Right ventricle myocardium superior (tissue), 1 donor: Measurements from ENCODE around the gene OR3A2. TPM values are rescaled to one million over a fixed set of nuclear protein-coding genes. Genes with fewer than 3 reads are reported as not detected.
"Not testable (repeated sequence)": the region's sequence is repeated elsewhere in the genome, so short reads cannot be mapped to it uniquely, and the experiment has no call there.

Experiments used
- ATAC-seq: fragments of 200-7000 bp; cut with Tn5 transposase; one replicate; pipeline ENCODE4 v1.9.1; 2020; ENCODE audit warnings: mild to moderate bottlenecking; ENCODE audit not compliant: poor library complexity
- DNase-seq: peaks from one replicate; pipeline ENCODE4 v3.0.0-alpha.2; 2020
- intact Hi-C: fragments of 100-400 bp; cut with DNase I; formaldehyde crosslinking; loops from one replicate; pipeline ENCODE4 v1.11.2; 2022
- long read RNA-seq: library from polyadenylated mRNA; unstranded; transcript quantifications from one replicate; pipeline ENCODE4 v2.0.0, GENCODE V29; 2021
- total RNA-seq: library from RNA; stranded (reverse); fragmentation: NEBNext Ultra II Directional; extraction: Animal tissue kit (Norgen Biotek cat#: 25700); gene quantifications from one replicate; pipeline ENCODE4 v1.2.1, GENCODE V29; 2021
- donor health status: DM: no; HTN: yes; CAD: no; lungs with severe emphysema.

Gene OR3A2
- 0.11 TPM for total RNA-seq
- long read RNA-seq = 0 reads

- no peak for DNase-seq
- intact Hi-C loops = no loop called here
- no peak for ATAC-seq
These were observed at the start of gene OR3A2 for GRCh38 chr17:3385869-3386816. OR3A2 (minus strand) TSS chr17:3386308.

- DNase-seq (no peak), ATAC-seq (no peak)
- intact Hi-C loops = no loop called here
These were observed 47.6 kb upstream of the OR3A2 start, which contains the start of gene OR1E2 for GRCh38 chr17:3433741-3434140. OR1E2 (minus strand) TSS chr17:3433841; CDS start chr17:3433841, 0 bp downstream.

- intact Hi-C loops, ATAC-seq, DNase-seq: not testable (repeated sequence)
These were observed 47.1 kb upstream of the OR3A2 start for GRCh38 chr17:3433215-3433614.

- intact Hi-C loops = no loop called here
- ATAC-seq = no peak
- no peak for DNase-seq
These were observed 32.1 kb upstream of the OR3A2 start for GRCh38 chr17:3418222-3418621.

- DNase-seq (no peak), ATAC-seq (no peak)
- intact Hi-C loops = no loop called here
These were observed 29.5 kb upstream of the OR3A2 start for GRCh38 chr17:3415610-3416009.

GRCh38 chr17:3412216-3412615 lies 26.1 kb upstream of the OR3A2 start:
- ATAC-seq, DNase-seq, intact Hi-C loops: not testable (repeated sequence)

- no peak for ATAC-seq
- DNase-seq = no peak
- intact Hi-C loops = no loop called here
These were observed 25.0 kb upstream of the OR3A2 start, which contains the start of gene OR3A3 for GRCh38 chr17:3411070-3411469. OR3A3 (plus strand) TSS chr17:3411370.

GRCh38 chr17:3403856-3404255 lies 17.7 kb upstream of the OR3A2 start:
- ATAC-seq, DNase-seq, intact Hi-C loops: not testable (repeated sequence)

- intact Hi-C loops = no loop called here
- DNase-seq (no peak), ATAC-seq (no peak)
These were observed 15.7 kb upstream of the OR3A2 start for GRCh38 chr17:3401786-3402185.

GRCh38 chr17:3400055-3400454 lies 13.9 kb upstream of the OR3A2 start:
- ATAC-seq (no peak), DNase-seq (peak; percentile 45)
- intact Hi-C loops = no loop called here

GRCh38 chr17:3398310-3398709 lies 12.2 kb upstream of the OR3A2 start, which contains the start of gene OR1E1:
OR1E1 (minus strand) TSS chr17:3398410; CDS start chr17:3398410, 0 bp downstream.
- ATAC-seq (no peak), DNase-seq (no peak)
- intact Hi-C loops = no loop called here

GRCh38 chr17:3397801-3398200 lies 11.7 kb upstream of the OR3A2 start:
- intact Hi-C loops, ATAC-seq: not testable (repeated sequence)

GRCh38 chr17:3389791-3390190 lies 3.7 kb upstream of the OR3A2 start:
- intact Hi-C loops = no loop called here
- ATAC-seq = no peak

More at GRCh38 chr17:3397801-3398200, 11.7 kb upstream of the OR3A2 start:
- not testable (repeated sequence) for DNase-seq

GRCh38 chr17:3381957-3382356 lies 4.2 kb downstream of the OR3A2 start:
- no peak for ATAC-seq
- intact Hi-C loops = no loop called here
- no peak for DNase-seq

More at GRCh38 chr17:3389791-3390190, 3.7 kb upstream of the OR3A2 start:
- no peak for DNase-seq

- no peak for DNase-seq
- intact Hi-C loops = no loop called here
- ATAC-seq = no peak
These were observed 7.8 kb downstream of the OR3A2 start for GRCh38 chr17:3378321-3378720.

GRCh38 chr17:3371167-3371566 lies 14.9 kb downstream of the OR3A2 start:
- intact Hi-C loops, ATAC-seq: not testable (repeated sequence)

GRCh38 chr17:3342782-3343181 lies 43.3 kb downstream of the OR3A2 start:
- ATAC-seq, DNase-seq, intact Hi-C loops: not testable (repeated sequence)

More at GRCh38 chr17:3371167-3371566, 14.9 kb downstream of the OR3A2 start:
- not testable (repeated sequence) for DNase-seq

- ATAC-seq = peak; percentile 10
These were observed 50.2 kb downstream of the OR3A2 start for GRCh38 chr17:3335876-3336275.

GRCh38 chr17:3318336-3318735 lies 67.8 kb downstream of the OR3A2 start:
- no peak for ATAC-seq
- DNase-seq = no peak
- intact Hi-C loops = no loop called here

More at GRCh38 chr17:3335876-3336275, 50.2 kb downstream of the OR3A2 start:
- intact Hi-C loops = no loop called here
- DNase-seq = no peak

- intact Hi-C loops = no loop called here
- DNase-seq = no peak
- no peak for ATAC-seq
These were observed 69.3 kb downstream of the OR3A2 start for GRCh38 chr17:3316836-3317235.
